ENCODE data around the gene PADI3.

GRCh38 chr1:17305576-17306095, 56.7 kb downstream of the PADI3 start:
- TF ChIP-seq ZNF384 (IDR thresholded peaks at IDR 0.05) (no peak), HDGF (IDR thresholded peaks at IDR 0.05; ENCODE audit: borderline replicate concordance) (no peak), BHLHE40 (IDR thresholded peaks at IDR 0.05; ENCODE audit: borderline replicate concordance) (no peak), FOXA1 (IDR thresholded peaks at IDR 0.05) (no peak), LEF1 (IDR thresholded peaks at IDR 0.05; ENCODE audit: borderline replicate concordance) (no peak), SUZ12 (IDR thresholded peaks at IDR 0.05) (no peak), FOXM1 (IDR thresholded peaks at IDR 0.05; ENCODE audit: borderline replicate concordance) (no peak), TARDBP (IDR thresholded peaks at IDR 0.05) (no peak), L3MBTL2 (conservative IDR thresholded peaks at IDR 0.05) (no peak), FOXK2 (IDR thresholded peaks at IDR 0.05) (no peak), CTBP1 (IDR thresholded peaks at IDR 0.05; ENCODE audit: borderline replicate concordance) (no peak)
- TF ChIP-seq, protein P1, sequence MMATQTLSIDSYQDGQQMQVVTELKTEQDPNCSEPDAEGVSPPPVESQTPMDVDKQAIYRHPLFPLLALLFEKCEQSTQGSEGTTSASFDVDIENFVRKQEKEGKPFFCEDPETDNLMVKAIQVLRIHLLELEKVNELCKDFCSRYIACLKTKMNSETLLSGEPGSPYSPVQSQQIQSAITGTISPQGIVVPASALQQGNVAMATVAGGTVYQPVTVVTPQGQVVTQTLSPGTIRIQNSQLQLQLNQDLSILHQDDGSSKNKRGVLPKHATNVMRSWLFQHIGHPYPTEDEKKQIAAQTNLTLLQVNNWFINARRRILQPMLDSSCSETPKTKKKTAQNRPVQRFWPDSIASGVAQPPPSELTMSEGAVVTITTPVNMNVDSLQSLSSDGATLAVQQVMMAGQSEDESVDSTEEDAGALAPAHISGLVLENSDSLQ (IDR thresholded peaks at IDR 0.05): no peak

All from HEK293T (cell line).